A549 treated with AZD2906 at 1 μM for 4 hours (cell line): ENCODE data around the gene USP20. TPM values are rescaled to one million over a fixed set of nuclear protein-coding genes. Genes with fewer than 3 reads are reported as not detected.

Experiments used
- total RNA-seq: library from RNA; stranded (reverse); fragments of 200-300 nt; extraction: Qiagen RNA extraction; gene quantifications from 5 replicates; pipeline ENCODE4 v1.2.3, GENCODE V29; 2022

Gene USP20
- 3.7 to 6.1 TPM (median 5.6 TPM) in 5 replicates for total RNA-seq

DNA sequence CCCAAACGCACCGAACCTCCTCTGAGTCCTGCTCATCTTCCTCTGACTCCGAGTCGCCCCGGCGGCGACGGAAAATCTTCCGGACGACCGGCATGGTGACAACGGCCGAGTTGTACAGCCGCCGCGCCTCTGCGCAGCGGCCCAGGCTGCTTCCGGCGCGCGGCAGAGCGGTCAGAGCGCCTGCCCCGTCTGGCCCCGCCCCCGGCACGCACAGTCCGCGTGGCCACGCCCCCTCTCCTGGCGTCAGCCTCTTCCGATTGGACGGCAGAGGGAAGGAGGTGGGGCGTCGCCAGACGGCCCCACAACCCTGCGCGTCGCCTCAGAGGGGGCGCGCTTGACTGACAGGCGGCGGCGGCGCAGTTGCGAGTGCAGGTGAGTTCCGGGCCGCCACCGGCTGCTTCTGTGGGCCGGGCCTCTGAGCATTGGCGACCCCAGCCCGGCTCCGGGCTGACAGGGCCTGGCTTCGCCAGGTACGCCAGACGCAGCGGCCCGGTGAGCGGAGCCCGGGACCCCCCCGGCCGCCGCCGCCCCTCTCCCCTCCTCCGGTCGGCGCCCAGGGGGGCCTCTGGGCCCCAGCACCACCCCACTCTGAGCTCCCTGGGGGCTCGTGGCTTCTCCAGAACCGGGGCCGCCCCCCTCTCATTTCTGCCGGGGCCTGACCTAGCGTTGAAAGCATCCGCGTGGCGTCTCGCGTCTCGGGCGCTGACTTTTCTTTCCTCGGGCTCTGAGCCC is at the start of gene USP20, which contains the start of gene C9orf78:
Gene USP20 (plus strand): TSS at position 331 of the 732 bp plus-strand sequence. CDS start 17,098 bp downstream, outside the sequence.
Gene C9orf78 (minus strand): TSS at position 148 of the 732 bp plus-strand sequence. CDS start 54 bp downstream, at position 94.

DNA sequence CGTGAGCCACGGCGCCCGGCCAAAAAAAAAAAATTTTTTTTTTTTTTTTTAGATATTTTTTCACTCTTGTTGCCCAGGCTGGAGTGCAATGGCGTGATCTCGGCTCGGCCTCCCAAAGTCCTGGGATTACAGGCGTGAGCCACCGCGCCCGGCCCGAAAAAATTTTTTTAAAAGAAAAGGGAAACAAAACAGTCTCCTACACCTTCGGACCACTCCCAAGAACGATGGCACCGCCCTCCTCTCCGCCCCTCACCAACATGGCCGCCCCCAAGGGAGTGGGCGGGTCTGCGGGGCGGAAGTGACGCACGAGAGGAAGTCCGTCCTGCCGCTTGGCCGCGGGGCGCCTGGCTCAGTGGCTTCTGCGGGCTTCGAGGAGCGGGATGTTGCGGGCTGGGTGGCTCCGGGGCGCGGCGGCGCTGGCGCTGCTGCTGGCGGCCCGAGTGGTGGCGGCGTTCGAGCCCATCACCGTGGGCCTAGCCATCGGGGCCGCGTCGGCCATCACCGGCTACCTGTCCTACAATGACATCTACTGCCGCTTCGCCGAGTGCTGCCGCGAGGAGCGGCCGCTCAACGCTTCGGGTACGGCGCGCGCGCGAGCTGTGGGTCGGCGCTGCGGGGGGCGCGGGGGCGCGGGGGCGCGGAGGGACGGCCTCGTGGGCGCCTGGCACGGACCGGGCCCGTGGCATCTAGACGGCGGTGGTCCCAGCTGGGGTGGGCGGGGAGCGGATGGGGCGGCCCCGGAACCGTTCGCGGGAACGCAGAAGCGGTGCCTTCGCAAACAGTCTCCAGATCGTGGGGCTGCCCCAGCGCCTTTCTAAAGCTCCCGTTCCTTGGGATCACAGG is 32.2 kb upstream of the USP20 start, which contains the start of gene TOR1B:
Gene TOR1B (plus strand): TSS at position 352 of the 843 bp plus-strand sequence. CDS start 29 bp downstream, at position 381.

DNA sequence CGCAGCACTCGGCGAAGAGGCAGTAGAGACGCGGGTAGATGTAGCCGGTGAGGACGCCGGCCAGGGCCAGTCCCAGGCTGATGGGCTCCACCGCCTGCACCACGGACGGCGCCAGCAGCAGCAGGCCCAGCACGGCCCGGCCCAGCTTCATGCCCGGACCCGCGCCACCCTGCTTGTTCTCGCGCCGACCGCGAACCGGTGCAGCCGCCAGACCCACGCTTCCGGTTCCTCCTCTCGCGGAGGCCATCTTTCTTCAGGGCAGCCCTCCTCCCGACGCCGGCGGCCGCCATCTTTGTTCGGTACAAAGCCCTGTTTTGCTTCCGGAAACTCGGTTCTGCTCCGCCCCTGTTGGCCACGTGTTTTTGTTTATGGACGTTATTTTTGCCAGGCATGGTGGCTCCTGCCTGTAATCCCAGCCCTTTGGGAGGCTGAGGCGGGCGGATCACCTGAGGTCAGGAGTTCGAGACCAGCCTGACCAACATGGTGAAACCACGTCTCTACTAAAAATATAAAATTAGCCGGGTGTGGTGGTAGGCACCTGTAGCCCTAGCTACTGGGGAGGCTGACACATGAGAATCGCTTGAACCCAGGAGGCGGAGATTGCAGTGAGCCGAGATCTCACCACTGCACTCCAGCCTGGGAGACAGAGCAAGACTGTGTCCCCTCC is 11.2 kb upstream of the USP20 start, which contains the start of gene TOR1A:
Gene TOR1A (minus strand): TSS at position 202 of the 667 bp plus-strand sequence. CDS start 51 bp downstream, at position 151.

Other genes with a start within 250 kb of the USP20 start
- gene C9orf50, start 214.4 kb upstream of the USP20 start, total RNA-seq: 0.08 to 0.16 TPM in 2 of 5 replicates, not detected in the others
- gene NTMT1, start 209.3 kb upstream of the USP20 start, total RNA-seq: 85.0 to 95.0 TPM (median 89.5 TPM) in 5 replicates
- gene ASB6, start 193.3 kb upstream of the USP20 start, total RNA-seq: 19.8 to 25.1 TPM (median 23.9 TPM) in 5 replicates
- 5.3 to 12.3 TPM (median 10.4 TPM) in 5 replicates for gene PRRX2, start 169.8 kb upstream of the USP20 start, total RNA-seq
- 151 to 187 TPM (median 161 TPM) in 5 replicates for gene PTGES, start 82.4 kb upstream of the USP20 start, total RNA-seq
- gene TOR1B, start 32.3 kb upstream of the USP20 start, total RNA-seq: 22.3 to 23.8 TPM (median 22.9 TPM) in 5 replicates
- 57.5 to 61.8 TPM (median 60.9 TPM) in 5 replicates for gene TOR1A, start 11.3 kb upstream of the USP20 start, total RNA-seq
- 43.6 to 55.5 TPM (median 47.6 TPM) in 5 replicates for gene C9orf78, start 183 bp upstream of the USP20 start, total RNA-seq
- 11.8 to 15.0 TPM (median 13.5 TPM) in 5 replicates for gene FNBP1, start 207.7 kb downstream of the USP20 start, total RNA-seq
- 23.5 to 29.9 TPM (median 26.3 TPM) in 5 replicates for gene GPR107, start 218.4 kb downstream of the USP20 start, total RNA-seq